GM23248 (cell line): ENCODE data around the gene SAG. TPM values are rescaled to one million over a fixed set of nuclear protein-coding genes. Genes with fewer than 3 reads are reported as not detected.
A peak's percentile ranks its signal among the peaks of the same experiment; 100 is the strongest.

ENCODE experiments used
- DNase-seq: peaks from one replicate; pipeline ENCODE4 v3.0.0-alpha.2; 2015
- H2AFZ ChIP-seq: fragments of 200-600 bp; sonication (generic); 2 replicates; pipeline ENCODE4 v1.6.1; 2016; ENCODE audit warnings: antibody characterized with exemption
- H3F3A ChIP-seq: fragments of 200-600 bp; sonication (generic); 2 replicates; pipeline ENCODE4 v1.6.1; 2016; ENCODE audit warnings: mild to moderate bottlenecking, antibody characterized with exemption, mixed run types; ENCODE audit not compliant: insufficient read depth
- H3K27ac ChIP-seq: fragments of 200-600 bp; sonication (generic); 2 replicates; pipeline ENCODE4 v1.5.1; 2016; ENCODE audit warnings: mild to moderate bottlenecking
- H3K27me3 ChIP-seq: fragments of 200-600 bp; sonication (generic); replicated peaks from 2 replicates; pipeline ENCODE4 v1.6.1; 2016; ENCODE audit warnings: mild to moderate bottlenecking; ENCODE audit not compliant: insufficient read depth
- H3K36me3 ChIP-seq: fragments of 200-600 bp; sonication (generic); 2 replicates; pipeline ENCODE4 v1.6.1; 2016; ENCODE audit warnings: low read depth, mild to moderate bottlenecking
- H3K4me1 ChIP-seq: fragments of 200-600 bp; sonication (generic); 2 replicates; pipeline ENCODE4 v1.6.1; 2016; ENCODE audit warnings: mild to moderate bottlenecking; ENCODE audit not compliant: insufficient read depth
- H3K4me2 ChIP-seq: fragments of 200-600 bp; sonication (generic); one replicate; pipeline ENCODE4 v1.6.1; 2016; ENCODE audit warnings: mild to moderate bottlenecking; ENCODE audit not compliant: unreplicated experiment
- H3K4me3 ChIP-seq: fragments of 200-600 bp; sonication (generic); 2 replicates; pipeline ENCODE4 v1.5.1; 2016; ENCODE audit warnings: mild to moderate bottlenecking
- H3K79me2 ChIP-seq: fragments of 200-600 bp; sonication (generic); 2 replicates; pipeline ENCODE4 v1.6.1; 2016; ENCODE audit warnings: mild to moderate bottlenecking; ENCODE audit not compliant: insufficient read depth
- H3K9ac ChIP-seq: fragments of 200-600 bp; sonication (generic); 2 replicates; pipeline ENCODE4 v1.6.1; 2016; ENCODE audit warnings: mild to moderate bottlenecking
- H3K9me2 ChIP-seq: fragments of 200-600 bp; sonication (generic); 2 replicates; pipeline ENCODE4 v1.6.1; 2016; ENCODE audit warnings: mixed run types, mild to moderate bottlenecking, moderate library complexity; ENCODE audit not compliant: insufficient read depth
- H3K9me3 ChIP-seq: fragments of 200-600 bp; sonication (generic); one replicate; pipeline ENCODE4 v1.6.1; 2017; ENCODE audit warnings: low read depth
- H4K20me1 ChIP-seq: fragments of 200-600 bp; sonication (generic); 2 replicates; pipeline ENCODE4 v1.6.0; 2016; ENCODE audit not compliant: insufficient read depth
- EZH2 ChIP-seq: fragments of 200-600 bp; sonication (generic); IDR thresholded peaks from 2 replicates; pipeline ENCODE4 v1.6.1; 2018; ENCODE audit warnings: antibody characterized with exemption, mild to moderate bottlenecking; ENCODE audit not compliant: insufficient read depth, poor library complexity, severe bottlenecking
- EZH2phosphoT487 ChIP-seq: fragments of 200-600 bp; sonication (generic); IDR thresholded peaks from 2 replicates; pipeline ENCODE4 v1.6.1; 2018; ENCODE audit warnings: antibody characterized with exemption, moderate library complexity, mild to moderate bottlenecking, low read depth; ENCODE audit not compliant: insufficient read depth
- WGBS, 2 experiments: methylation state at CpG; one replicate each; pipeline ENCODE4 v1.1.6; 2015 to 2017; ENCODE audit warnings: low lambda C conversion rate in 2 of 2, low coverage in 1 of 2; ENCODE audit errors: missing lambda C conversion rate in 2 of 2; 5-methylcytosine and 5-hydroxymethylcytosine counted together
- in situ Hi-C: fragments of 300-500 bp; cut with MboI; formaldehyde crosslinking; loops from 2 replicates; pipeline ENCODE4 v1.15.0; 2020
- polyA plus RNA-seq: library from polyadenylated mRNA; unstranded; fragments of >200 nt; fragmentation: Nextera tagmentation; extraction: Ambion mirVana; gene quantifications from 2 replicates; pipeline ENCODE4 v1.2.1, GENCODE V29; 2016
- total RNA-seq: library from RNA; depleted of rRNA; stranded (reverse); fragments of >200 nt; shearing (Covaris generic); gene quantifications from 2 replicates; pipeline ENCODE4 v1.2.3, GENCODE V29; 2014

The SAG gene
- total and polyA plus RNA-seq, 2 experiments from 2014 or later: not detected

GRCh38 chr2:233380995-233381637 is 73.5 kb downstream of the SAG start:
- H3K4me1 ChIP-seq: peaks cover 1% of the 10 kb centered on the region; the same call in 1 of the 2 replicates
- in situ Hi-C loops: no loop called here
- H3K4me2 ChIP-seq: no peak overlapping the region
- no peaks in the 10 kb centered on the region for H3K9me3 ChIP-seq
- no peak overlapping the region for H3K27ac ChIP-seq
- DNase-seq: peak; percentile 11
- H3K4me3 ChIP-seq: no peak overlapping the region
- WGBS, 2 experiments: 89 to 90% methylated on average over 11 of the region's 11 CpGs
- no peaks in the 10 kb centered on the region for H3F3A ChIP-seq
- H3K79me2 ChIP-seq: no peaks in the 10 kb centered on the region
- H3K9me2 ChIP-seq: no peaks in the 10 kb centered on the region
- no peak for TF ChIP-seq EZH2
- no peaks in the 10 kb centered on the region for H3K27me3 ChIP-seq
- H2AFZ ChIP-seq: no peak overlapping the region
- no peaks in the 10 kb centered on the region for H4K20me1 ChIP-seq
- 0 out of 2 replicates have a peak, but pooled peaks cover 2% of the 10 kb centered on the region for H3K36me3 ChIP-seq
- H3K9ac ChIP-seq: no peak overlapping the region

GRCh38 chr2:233381638-233381995 is 74.0 kb downstream of the SAG start:
- Histone ChIP-seq H3K4me2 (no peak overlapping the region), H4K20me1 (no peaks in the 10 kb centered on the region), H3K4me1 (peaks cover 6% of the 10 kb centered on the region), H3K9me2 (no peaks in the 10 kb centered on the region), H3K4me3 (no peak overlapping the region), H3F3A (no peaks in the 10 kb centered on the region), H3K27ac (no peak overlapping the region), H3K27me3 (no peaks in the 10 kb centered on the region), H3K9me3 (no peaks in the 10 kb centered on the region), H2AFZ (no peak overlapping the region), H3K36me3 (0 out of 2 replicates have a peak, but pooled peaks cover 2% of the 10 kb centered on the region), H3K9ac (no peak overlapping the region), H3K79me2 (no peaks in the 10 kb centered on the region)
- peak; percentile 26 for DNase-seq
- 68 to 75% methylated on average over 4 of the region's 4 CpGs for WGBS, 2 experiments
- in situ Hi-C loops: no loop called here
- TF ChIP-seq EZH2 (no peak), EZH2phosphoT487 (no peak)

- no peaks in the 10 kb centered on the region for H3K9me3 ChIP-seq
- peaks cover 22% of the 10 kb centered on the region for H3K4me1 ChIP-seq
- no peaks in the 10 kb centered on the region for H3K79me2 ChIP-seq
- no peak overlapping the region for H2AFZ ChIP-seq
- no peak for TF ChIP-seq EZH2
- TF ChIP-seq EZH2phosphoT487: no peak
- 87 to 93% methylated on average over 10 of the region's 10 CpGs for WGBS, 2 experiments
- 0 out of 2 replicates have a peak, but pooled peaks cover 6% of the 10 kb centered on the region for H3F3A ChIP-seq
- no peak for DNase-seq
- H3K27ac ChIP-seq: no peak overlapping the region
- H3K9ac ChIP-seq: no peak overlapping the region
- no peaks in the 10 kb centered on the region for H3K27me3 ChIP-seq
- H3K36me3 ChIP-seq: no peaks in the 10 kb centered on the region
- H3K4me3 ChIP-seq: no peak overlapping the region
- H4K20me1 ChIP-seq: no peaks in the 10 kb centered on the region
- no peak overlapping the region for H3K4me2 ChIP-seq
- H3K9me2 ChIP-seq: no peaks in the 10 kb centered on the region
- in situ Hi-C loops: no loop called here
These were observed 76.4 kb downstream of the SAG start for GRCh38 chr2:233384015-233384414.

- 95 to 97% methylated on average over 12 of the region's 12 CpGs for WGBS, 2 experiments
- no peaks in the 10 kb centered on the region for H4K20me1 ChIP-seq
- H3K9ac ChIP-seq: no peak overlapping the region
These were observed 77.3 kb downstream of the SAG start for GRCh38 chr2:233384811-233385488.

More at GRCh38 chr2:233384811-233385488, 77.3 kb downstream of the SAG start:
- TF ChIP-seq EZH2 (no peak), EZH2phosphoT487 (no peak)
- H3K4me3 ChIP-seq: no peak overlapping the region
- H2AFZ ChIP-seq: no peak overlapping the region
- H3K9me2 ChIP-seq: no peaks in the 10 kb centered on the region
- no peak for DNase-seq
- H3K9me3 ChIP-seq: no peaks in the 10 kb centered on the region
- no peak overlapping the region for H3K27ac ChIP-seq
- H3F3A ChIP-seq: 0 out of 2 replicates have a peak, but pooled peaks cover 6% of the 10 kb centered on the region
- H3K4me1 ChIP-seq: peaks cover 22% of the 10 kb centered on the region
- no peaks in the 10 kb centered on the region for H3K79me2 ChIP-seq
- no peaks in the 10 kb centered on the region for H3K27me3 ChIP-seq
- H3K4me2 ChIP-seq: no peak overlapping the region
- no peaks in the 10 kb centered on the region for H3K36me3 ChIP-seq
- in situ Hi-C loops: no loop called here
